Esophagus muscularis mucosa (tissue), 4 donors: ENCODE data around the gene CLEC16A.

Source experiments
- EP300 ChIP-seq: sonication (generic); formaldehyde crosslinking; IDR thresholded peaks from one replicate; pipeline ENCODE4 v1.6.1; 2017; ENCODE audit warnings: antibody characterized with exemption
- POLR2AphosphoS5 ChIP-seq, 2 donors: sonication (generic); formaldehyde crosslinking; IDR thresholded peaks; one replicate each; pipeline ENCODE4 v1.6.1; 2017; ENCODE audit warnings: antibody characterized with exemption in 2 of 2
- TF ChIP-seq, protein P1 (sequence below), 3 experiments: fragments of 200-600 bp in 2 of 3; fragments of 450-650 bp in 1 of 3; sonication (generic) in 2 of 3; IDR thresholded peaks; one replicate each; pipeline ENCODE4 v1.5.1; 2017 to 2019; ENCODE audit warnings: antibody characterized with exemption in 3 of 3, mild to moderate bottlenecking in 2 of 3, moderate library complexity in 1 of 3

DNA sequence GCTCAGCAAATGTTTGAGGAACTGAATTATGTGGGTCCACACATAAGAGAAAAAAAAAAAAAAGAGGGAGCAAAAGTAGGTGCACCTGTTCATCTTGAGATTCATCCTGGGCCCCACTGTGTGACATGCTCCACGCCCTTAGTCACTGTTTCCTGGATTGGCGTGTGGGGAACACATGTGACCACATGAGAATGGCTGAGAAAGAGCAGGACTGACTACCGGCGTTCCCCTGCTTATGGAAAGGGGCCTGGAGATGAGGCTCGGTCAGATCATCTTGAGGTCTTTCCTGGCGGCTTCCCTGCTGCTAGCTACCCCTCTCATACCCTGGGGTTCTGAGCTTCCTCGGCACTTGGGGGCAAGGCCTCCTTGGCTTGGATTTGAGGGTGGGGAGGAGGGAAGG lies 6.0 kb upstream of the CLEC16A start:
- TF ChIP-seq, protein P1, sequence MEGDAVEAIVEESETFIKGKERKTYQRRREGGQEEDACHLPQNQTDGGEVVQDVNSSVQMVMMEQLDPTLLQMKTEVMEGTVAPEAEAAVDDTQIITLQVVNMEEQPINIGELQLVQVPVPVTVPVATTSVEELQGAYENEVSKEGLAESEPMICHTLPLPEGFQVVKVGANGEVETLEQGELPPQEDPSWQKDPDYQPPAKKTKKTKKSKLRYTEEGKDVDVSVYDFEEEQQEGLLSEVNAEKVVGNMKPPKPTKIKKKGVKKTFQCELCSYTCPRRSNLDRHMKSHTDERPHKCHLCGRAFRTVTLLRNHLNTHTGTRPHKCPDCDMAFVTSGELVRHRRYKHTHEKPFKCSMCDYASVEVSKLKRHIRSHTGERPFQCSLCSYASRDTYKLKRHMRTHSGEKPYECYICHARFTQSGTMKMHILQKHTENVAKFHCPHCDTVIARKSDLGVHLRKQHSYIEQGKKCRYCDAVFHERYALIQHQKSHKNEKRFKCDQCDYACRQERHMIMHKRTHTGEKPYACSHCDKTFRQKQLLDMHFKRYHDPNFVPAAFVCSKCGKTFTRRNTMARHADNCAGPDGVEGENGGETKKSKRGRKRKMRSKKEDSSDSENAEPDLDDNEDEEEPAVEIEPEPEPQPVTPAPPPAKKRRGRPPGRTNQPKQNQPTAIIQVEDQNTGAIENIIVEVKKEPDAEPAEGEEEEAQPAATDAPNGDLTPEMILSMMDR (IDR thresholded peaks at IDR 0.05) = no peak
- TF ChIP-seq POLR2AphosphoS5 (IDR thresholded peaks at IDR 0.05) = peak in 1 of 2 donors; percentile 23
- no peak for TF ChIP-seq EP300
